ENCODE data around the gene BMI1.

- TF ChIP-seq REST (IDR thresholded peaks at IDR 0.05; ENCODE audit: unreplicated experiment) (no peak), CTCF (conservative IDR thresholded peaks at IDR 0.05; ENCODE audit: low read depth in 2 of 2) (no peak), POLR2AphosphoS5 (IDR thresholded peaks at IDR 0.05; ENCODE audit: low read depth) (no peak), CREB1 (CRISPR knock-in tag; IDR thresholded peaks at IDR 0.05; ENCODE audit: low read depth) (no peak), JUNB (IDR thresholded peaks at IDR 0.05; ENCODE audit: unreplicated experiment) (no peak)
Observed at GRCh38 chr10:22367471-22367870, 46.6 kb downstream of the BMI1 start.
